A204.1 (cell line): ENCODE measurements around the gene TTLL11.
"Not testable (repeated sequence)": the region's sequence is repeated elsewhere in the genome, so short reads cannot be mapped to it uniquely, and the experiment has no call there.

Experiments used
- FAIRE-seq: peaks from 2 replicates; lab custom pipeline; 2012; peaks lifted over from hg19 to GRCh38; lab: Jason Lieb, UNC

TTLL11 gene

DNA sequence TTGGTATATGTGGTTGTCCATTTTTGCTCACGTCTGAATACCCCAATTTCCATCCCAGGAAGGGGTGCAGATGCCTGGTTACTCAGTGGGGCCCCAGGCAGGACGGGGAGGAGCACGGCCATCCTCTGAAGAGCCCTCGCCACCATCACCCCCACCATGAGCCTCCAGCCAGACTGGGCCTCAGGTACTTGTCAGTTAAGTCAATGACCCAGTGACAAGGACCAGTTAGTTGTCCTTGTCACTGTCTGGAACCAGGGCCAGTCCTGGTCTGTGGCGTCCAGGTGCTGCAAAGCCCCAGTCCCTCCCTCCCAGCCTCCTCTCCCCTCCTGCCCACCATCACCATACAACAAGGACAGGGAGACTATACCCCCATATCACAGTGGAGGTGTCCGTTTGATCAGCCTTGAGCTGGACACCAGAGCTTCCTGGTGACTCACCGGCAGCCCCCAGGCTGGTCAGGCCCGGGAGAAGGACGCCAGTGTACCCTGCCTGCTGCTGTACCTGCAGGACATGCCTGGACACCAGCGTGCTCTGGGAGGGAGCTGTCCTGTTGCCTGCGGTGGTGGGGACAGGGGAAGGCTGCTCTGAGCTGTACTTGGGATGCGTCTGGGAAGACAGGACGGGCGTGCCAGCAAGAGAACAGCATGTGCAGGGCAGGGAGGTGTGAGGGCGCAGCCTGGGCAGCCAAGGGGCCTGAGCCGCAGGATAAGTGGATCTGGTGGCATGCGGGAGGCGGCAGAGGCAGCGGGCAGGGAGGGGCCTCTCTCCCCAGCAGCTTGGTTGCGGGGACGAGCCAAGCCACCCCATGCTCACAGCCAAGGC, 32.6 kb upstream of the TTLL11 start:
- no peak for FAIRE-seq

GRCh38 chr9:122125158-122125508, 32.0 kb upstream of the TTLL11 start:
- FAIRE-seq: no peak

- FAIRE-seq: no peak
Measured at GRCh38 chr9:122124528-122124927, 31.4 kb upstream of the TTLL11 start.

GRCh38 chr9:122124048-122124447, 30.9 kb upstream of the TTLL11 start:
- FAIRE-seq: no peak

DNA sequence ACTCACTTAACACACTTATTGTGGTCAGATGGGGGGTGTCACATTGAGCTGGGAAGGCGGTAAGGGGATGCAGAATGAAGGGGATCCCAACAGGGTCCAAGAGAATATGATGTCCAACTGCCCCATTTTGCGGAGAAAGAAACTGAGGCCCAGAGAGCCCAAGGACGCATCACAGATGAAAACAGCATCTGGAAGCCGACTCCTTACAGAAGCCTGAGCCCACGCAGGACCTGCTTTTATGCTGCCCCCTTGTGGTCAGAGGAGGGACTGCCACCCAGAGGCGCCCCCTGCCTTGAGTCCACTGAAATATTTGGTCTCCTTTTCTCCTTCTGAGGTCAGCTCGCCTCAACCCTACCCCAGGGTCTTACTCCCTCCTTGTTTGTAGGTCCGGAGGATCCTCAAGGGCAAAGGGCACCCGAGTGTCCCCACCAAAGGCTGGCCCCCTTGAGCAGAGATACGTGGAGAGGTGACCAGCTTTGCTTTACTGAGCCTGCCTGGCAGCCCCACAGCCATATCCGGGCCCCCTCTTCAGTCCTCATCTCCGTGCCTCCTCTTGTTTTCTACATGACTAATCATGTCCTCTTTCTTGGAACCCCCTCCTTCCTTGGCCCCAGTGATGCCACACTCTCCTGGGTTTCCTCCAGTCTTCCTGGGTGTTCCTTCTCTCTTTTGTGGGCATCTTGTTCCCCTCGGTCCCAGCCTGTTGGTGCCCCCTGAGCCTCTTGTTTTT, 30.0 kb upstream of the TTLL11 start:
- peak; percentile 23 for FAIRE-seq

DNA sequence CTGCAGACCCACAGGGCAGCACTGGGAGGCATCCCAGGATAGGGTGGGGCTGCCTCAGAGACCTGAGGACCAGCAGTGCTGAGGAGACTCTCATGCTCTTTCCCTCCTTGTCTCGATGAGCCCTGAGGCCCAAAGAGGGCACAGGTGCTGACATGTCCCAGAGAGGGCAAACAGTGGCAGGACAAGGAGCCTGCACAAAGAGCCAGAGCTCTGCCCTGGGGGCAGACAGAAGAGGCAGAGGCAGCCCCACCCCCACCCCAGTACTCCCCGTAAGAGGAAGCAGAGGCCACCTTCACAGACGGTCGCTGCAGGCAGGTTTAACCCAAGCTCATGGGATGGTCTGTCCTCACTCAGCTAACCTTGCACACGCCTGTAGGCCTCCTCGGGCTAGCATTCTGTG, 29.4 kb upstream of the TTLL11 start:
- FAIRE-seq: no peak

DNA sequence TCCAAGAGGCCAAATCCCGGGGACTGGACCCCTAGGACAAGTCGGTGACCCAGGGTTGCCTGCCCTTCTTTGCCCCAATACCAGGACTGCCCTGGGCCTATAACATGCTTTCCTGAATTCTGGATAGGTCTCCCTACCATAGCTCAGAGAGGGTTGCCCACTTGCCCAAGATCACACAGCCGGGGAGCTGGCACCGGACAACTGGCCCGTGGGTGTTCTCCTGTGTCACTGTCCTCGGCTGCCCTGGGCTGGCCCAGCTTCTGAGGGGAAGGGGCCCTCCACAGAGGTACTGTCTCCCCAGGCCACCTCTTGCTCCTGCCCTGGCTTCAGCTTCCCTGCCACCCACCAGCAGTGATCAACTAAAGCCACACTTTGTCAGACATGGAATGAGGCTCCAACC, 28.8 kb upstream of the TTLL11 start:
- no peak for FAIRE-seq

- no peak for FAIRE-seq
Measured at GRCh38 chr9:122121391-122121790, 28.3 kb upstream of the TTLL11 start.

DNA sequence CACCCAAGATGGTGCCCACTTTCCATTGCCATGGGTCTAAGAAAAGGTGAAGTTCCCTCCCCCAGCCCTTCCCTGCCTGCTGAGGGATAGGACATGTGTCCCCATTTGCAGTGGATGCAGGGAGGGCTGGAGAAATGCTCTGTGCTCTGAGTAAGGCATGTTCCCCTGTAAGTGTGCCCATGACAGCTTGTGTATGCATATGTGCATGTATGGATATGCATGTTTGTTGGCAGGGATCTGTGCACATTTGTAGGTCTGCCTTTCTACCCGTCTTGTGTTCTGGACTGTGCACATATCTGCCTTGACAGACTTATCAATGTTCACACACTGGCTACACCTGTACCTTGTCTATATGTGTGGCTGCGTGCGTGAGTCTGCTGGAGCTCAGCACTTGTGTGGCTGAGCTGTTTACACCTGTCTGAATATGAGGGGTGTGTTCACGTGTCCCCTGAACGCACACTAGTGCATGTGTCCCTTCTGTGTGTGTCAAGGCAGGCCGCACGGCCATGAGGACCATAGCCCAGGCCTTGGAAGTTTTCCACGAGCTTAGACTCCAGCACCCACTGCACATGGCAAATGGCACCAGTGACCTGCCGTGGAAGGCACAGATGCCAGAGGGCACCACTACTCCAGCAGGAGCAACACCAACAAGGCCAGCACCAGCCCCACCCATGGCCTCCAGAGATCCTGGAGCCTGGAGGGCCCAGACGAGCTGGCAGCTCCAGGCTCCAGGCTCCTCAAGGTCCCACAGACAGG, 27.4 kb upstream of the TTLL11 start:
- FAIRE-seq: no peak

GRCh38 chr9:122119721-122120120, 26.6 kb upstream of the TTLL11 start:
- no peak for FAIRE-seq

GRCh38 chr9:122119166-122119521, 26.0 kb upstream of the TTLL11 start:
- no peak for FAIRE-seq

DNA sequence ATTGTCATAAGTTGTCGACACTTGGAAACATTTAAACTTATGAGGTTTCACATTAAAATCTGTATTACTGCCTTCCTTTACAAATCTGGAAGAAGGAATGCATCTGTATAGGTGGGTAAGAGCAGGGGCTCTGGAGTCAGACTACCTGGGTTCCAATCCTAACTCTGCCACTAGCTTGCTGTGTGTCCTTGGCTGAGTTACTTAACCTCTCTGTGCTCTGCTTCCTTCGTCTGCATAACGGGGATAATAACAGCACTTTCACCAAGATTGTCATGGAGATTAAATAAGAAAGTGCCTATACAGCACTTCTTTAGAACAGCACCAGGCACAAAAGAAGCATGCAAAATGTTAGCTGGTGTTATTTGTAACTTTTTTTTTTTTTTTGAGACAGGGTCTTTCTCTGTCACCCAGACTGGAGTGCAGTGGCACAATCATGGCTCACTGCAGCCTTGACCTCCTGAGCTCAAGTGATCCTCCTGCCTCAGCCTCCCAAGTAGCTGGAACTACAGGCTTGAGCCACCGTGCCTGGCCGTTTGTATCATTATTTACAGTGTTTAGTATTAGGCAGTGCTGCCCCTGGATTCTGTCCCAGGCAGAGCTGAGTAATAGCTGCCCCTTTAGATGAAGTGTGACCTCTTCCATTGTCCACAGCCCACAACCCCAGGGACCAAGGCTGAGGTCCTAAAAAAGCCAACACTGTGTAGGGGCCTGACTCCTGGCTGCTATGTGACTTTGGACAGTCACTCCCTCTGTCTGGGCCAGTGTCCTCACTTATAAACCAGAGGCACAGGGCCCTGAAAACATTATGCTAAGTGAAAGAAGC, 25.4 kb upstream of the TTLL11 start:
- no peak for FAIRE-seq

DNA sequence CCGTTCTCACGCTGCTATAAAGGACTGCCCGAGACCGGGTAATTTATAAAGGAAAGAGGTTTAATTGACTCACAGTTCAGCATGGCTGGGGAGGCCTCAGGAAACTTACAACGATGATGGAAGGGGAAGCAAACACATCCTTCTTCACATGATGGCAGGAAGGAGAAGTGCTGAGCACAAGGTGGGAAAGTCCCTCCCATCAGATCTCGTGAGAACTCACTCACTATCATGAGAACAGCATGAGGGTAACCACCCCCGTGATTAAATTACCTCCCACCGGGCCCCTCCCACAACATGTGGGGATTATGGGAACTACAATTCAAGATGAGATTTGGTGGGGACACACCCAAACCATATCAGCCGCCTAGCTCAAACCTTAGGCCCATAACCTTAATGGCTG, 24.1 kb upstream of the TTLL11 start:
- FAIRE-seq: not testable (repeated sequence)

GRCh38 chr9:122116448-122117173, 23.5 kb upstream of the TTLL11 start:
- no peak for FAIRE-seq

DNA sequence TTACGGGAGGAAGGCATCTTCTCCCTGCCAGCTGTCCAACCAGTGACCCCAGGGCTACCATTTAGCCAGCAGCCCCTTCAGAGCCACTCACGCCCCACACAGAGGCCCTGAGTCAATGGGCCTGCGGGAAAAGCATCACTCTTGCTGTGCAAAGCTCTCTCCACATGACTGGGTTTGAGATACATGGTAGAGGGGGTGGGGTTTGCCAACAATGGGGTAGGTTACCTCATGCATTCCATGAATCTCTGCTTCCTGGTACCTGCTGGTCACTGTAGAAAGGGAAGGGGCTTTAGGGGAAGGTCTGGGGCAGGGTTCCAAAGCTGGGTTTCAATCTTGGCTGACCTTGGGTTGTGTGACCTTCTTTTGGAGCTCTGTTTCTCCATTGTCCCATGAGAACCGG, 22.9 kb upstream of the TTLL11 start:
- FAIRE-seq: no peak

- FAIRE-seq: no peak
Measured at GRCh38 chr9:122115176-122116035, 22.3 kb upstream of the TTLL11 start.

DNA sequence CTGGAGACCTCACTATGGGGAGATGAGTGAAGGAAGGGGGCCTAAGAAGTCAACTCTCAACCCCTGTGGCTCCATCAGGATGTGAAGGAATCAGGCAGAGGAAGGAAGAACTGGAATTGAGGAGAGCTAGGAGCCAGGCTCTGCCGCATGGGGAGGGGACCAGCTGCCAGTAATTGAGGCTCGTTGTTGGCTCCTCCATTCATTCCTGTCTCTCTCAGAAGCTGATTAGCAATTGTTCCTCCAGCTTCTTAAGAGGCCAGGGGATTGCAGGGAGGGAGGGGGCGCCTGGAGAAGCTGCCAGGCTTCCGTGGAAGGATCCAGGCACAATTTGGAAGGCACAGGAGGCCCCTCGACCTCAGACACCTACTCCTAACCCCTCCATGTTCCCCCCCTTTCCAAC, 20.5 kb upstream of the TTLL11 start:
- no peak for FAIRE-seq

- FAIRE-seq: no peak
Measured at GRCh38 chr9:122112238-122112637, 19.1 kb upstream of the TTLL11 start.

- no peak for FAIRE-seq
Measured at GRCh38 chr9:122111413-122112085, 18.4 kb upstream of the TTLL11 start.
